NCI-H345 treated with DMSO at 0.1 percent for 48 hours (cell line): ENCODE data around the gene TNRC6B.

Experiments used
- DNase-seq: peaks from one replicate; lab custom pipeline; 2025; ENCODE audit not compliant: unreplicated experiment; lab: John Stamatoyannopoulos, UW

The TNRC6B gene

GRCh38 chr22:40239345-40239683 is 61.6 kb downstream of the TNRC6B start:
- no peak for DNase-seq

GRCh38 chr22:40240160-40240559 is 62.4 kb downstream of the TNRC6B start:
- DNase-seq = no peak

GRCh38 chr22:40240686-40241085 is 63.0 kb downstream of the TNRC6B start:
- DNase-seq = no peak

- DNase-seq = no peak
Observed at GRCh38 chr22:40241200-40241763, 63.6 kb downstream of the TNRC6B start.

- DNase-seq = no peak
Observed at GRCh38 chr22:40243891-40244290, 66.2 kb downstream of the TNRC6B start.

- no peak for DNase-seq
Observed at GRCh38 chr22:40244586-40244985, 66.9 kb downstream of the TNRC6B start.

- no peak for DNase-seq
Observed at GRCh38 chr22:40247976-40248375, 70.3 kb downstream of the TNRC6B start.

GRCh38 chr22:40249286-40249685 is 71.6 kb downstream of the TNRC6B start:
- no peak for DNase-seq

GRCh38 chr22:40250608-40251007 is 72.9 kb downstream of the TNRC6B start:
- DNase-seq = no peak

GRCh38 chr22:40251106-40251505 is 73.4 kb downstream of the TNRC6B start:
- no peak for DNase-seq

GRCh38 chr22:40252146-40252545 is 74.4 kb downstream of the TNRC6B start:
- no peak for DNase-seq

GRCh38 chr22:40256516-40256915 is 78.8 kb downstream of the TNRC6B start:
- no peak for DNase-seq

GRCh38 chr22:40258017-40258416 is 80.3 kb downstream of the TNRC6B start:
- no peak for DNase-seq

- DNase-seq = no peak
Observed at GRCh38 chr22:40258501-40258915, 80.8 kb downstream of the TNRC6B start.

- no peak for DNase-seq
Observed at GRCh38 chr22:40261783-40262182, 84.1 kb downstream of the TNRC6B start.

- DNase-seq = no peak
Observed at GRCh38 chr22:40263191-40263590, 85.5 kb downstream of the TNRC6B start.

- DNase-seq = no peak
Observed at GRCh38 chr22:40265783-40266182, 88.1 kb downstream of the TNRC6B start.

- no peak for DNase-seq
Observed at GRCh38 chr22:40270031-40270430, 92.3 kb downstream of the TNRC6B start.

- DNase-seq = no peak
Observed at GRCh38 chr22:40270748-40271373, 93.1 kb downstream of the TNRC6B start.

- no peak for DNase-seq
Observed at GRCh38 chr22:40271440-40271839, 93.7 kb downstream of the TNRC6B start.

GRCh38 chr22:40273319-40273718 is 95.6 kb downstream of the TNRC6B start:
- DNase-seq = no peak

GRCh38 chr22:40276996-40277823 is 99.5 kb downstream of the TNRC6B start:
- no peak for DNase-seq
